NB4 (cell line): Measurements from ENCODE around the gene C15orf62.
A peak's percentile ranks its signal among the peaks of the same experiment; 100 is the strongest.

Experiments
- DNase-seq: peaks from one replicate; pipeline ENCODE4 v3.0.0; 2010; ENCODE audit warnings: low read depth
- H3K4me3 ChIP-seq: one replicate; pipeline ENCODE4 v1.5.1; 2011; ENCODE audit warnings: mild to moderate bottlenecking, low read depth, low read length, moderate library complexity
- MAX ChIP-seq: IDR thresholded peaks from 2 replicates; pipeline ENCODE4 v1.6.1; 2011; ENCODE audit warnings: low read depth, low read length
- MYC ChIP-seq: IDR thresholded peaks from 2 replicates; pipeline ENCODE4 v1.6.1; 2011; ENCODE audit warnings: low read depth, low read length
- POLR2A ChIP-seq: IDR thresholded peaks from 2 replicates; pipeline ENCODE4 v1.6.1; 2011; ENCODE audit warnings: mild to moderate bottlenecking; ENCODE audit not compliant: insufficient read length; ENCODE audit errors: extremely low read depth
- TF ChIP-seq, protein P1 (sequence below): IDR thresholded peaks from one replicate; pipeline ENCODE4 v1.5.1; 2012; ENCODE audit warnings: low read depth, low read length

C15orf62 gene, protein sequence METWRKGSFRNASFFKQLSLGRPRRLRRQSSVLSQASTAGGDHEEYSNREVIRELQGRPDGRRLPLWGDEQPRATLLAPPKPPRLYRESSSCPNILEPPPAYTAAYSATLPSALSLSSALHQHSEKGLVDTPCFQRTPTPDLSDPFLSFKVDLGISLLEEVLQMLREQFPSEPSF

DNA sequence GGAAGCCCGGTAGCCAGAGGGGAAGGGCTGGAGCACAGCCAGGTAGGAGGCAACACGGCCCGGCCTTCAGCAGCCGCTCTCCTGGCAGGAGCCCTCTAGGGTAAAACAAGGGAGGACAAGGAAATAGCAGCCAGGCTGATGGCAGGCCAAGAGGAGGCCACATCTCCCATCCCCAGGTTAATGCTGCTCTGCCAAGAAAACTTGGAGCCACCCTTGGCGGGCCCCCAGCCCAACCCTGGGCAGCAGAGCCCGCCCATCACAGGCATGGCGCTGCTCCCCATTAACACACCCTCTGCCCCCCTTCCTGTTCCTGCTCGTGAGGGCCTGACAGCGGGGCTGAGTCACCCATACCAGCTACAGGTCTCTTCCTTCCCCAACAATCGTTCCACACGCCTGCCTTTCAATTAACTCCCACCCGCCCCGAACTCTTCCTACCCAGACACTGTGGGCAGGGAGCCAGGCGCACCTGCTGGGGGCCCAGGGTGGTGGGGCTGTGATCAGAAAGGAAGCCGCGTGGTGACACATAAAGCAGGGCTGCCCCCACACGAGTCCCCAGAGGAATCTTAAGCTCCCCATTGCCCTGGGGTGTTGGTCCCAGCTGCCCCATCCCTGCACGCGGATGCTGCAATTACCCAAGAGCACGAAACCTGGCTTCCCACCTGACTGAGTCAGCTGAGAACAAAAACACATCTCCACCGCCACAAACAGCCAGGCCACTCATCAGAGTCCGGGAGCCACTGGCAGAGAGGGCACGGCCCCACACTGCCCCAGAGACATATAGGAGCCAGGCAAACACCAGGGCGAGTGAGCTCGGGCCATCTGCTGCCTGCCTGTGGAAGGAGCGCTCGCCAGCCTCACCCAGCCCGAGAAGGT lies at the start of gene C15orf62:
TSS of gene C15orf62 (plus strand) at position 707 of the 873 bp plus-strand sequence. CDS start 516 bp downstream, outside the sequence.
- TF ChIP-seq MAX (peak; percentile 54), POLR2A (no peak), MYC (peak; percentile 48; the same call in 1 of the 2 replicates)
- DNase-seq, result peak; percentile 95
- H3K4me3 ChIP-seq, result no peak within 1 kb of the TSS

DNA sequence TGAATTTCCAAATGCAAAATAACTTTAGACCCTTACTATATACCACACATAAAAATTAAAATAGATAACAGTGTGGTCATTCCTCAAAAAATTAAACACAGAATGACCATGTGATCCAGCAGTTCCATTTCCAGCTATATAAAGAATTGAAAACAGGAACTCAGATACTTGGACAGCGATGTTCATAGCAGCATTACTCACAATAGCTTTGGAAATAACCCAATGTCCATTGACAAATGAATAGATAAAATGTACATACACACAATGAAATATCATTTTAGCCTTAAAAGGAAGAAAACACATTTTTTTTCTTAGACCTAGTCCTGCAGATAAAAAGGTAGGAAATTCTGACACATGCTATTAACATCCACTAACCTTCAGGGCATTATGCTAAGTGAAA lies 48.1 kb upstream of the C15orf62 start:
- DNase-seq, result no peak
- no peak overlapping the region for H3K4me3 ChIP-seq
- TF ChIP-seq, protein P1, sequence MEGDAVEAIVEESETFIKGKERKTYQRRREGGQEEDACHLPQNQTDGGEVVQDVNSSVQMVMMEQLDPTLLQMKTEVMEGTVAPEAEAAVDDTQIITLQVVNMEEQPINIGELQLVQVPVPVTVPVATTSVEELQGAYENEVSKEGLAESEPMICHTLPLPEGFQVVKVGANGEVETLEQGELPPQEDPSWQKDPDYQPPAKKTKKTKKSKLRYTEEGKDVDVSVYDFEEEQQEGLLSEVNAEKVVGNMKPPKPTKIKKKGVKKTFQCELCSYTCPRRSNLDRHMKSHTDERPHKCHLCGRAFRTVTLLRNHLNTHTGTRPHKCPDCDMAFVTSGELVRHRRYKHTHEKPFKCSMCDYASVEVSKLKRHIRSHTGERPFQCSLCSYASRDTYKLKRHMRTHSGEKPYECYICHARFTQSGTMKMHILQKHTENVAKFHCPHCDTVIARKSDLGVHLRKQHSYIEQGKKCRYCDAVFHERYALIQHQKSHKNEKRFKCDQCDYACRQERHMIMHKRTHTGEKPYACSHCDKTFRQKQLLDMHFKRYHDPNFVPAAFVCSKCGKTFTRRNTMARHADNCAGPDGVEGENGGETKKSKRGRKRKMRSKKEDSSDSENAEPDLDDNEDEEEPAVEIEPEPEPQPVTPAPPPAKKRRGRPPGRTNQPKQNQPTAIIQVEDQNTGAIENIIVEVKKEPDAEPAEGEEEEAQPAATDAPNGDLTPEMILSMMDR, result no peak
- TF ChIP-seq MYC (no peak), MAX (no peak), POLR2A (no peak)

DNA sequence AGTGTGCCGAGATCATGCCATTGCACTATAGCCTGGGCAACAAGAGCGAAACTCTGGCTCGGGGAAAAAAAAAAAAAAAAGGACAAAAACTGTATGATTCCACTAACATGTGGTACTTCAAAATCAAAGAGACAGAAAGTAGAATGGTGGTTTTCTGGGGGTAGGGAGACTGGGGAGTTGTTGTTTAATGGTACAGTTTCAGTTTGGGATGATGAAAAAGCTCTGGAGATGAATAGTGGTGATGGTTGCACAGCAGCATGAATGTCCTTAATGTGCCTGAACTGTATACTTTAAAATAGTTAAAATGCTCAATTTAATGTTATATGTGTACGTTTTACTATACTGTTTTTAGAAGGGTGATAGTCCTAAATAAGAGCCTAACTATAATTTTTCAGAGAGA lies 47.4 kb upstream of the C15orf62 start:
- no peak for DNase-seq
- TF ChIP-seq, protein P1, result no peak
- TF ChIP-seq MAX, result no peak
- no peak for TF ChIP-seq POLR2A
- no peak for TF ChIP-seq MYC
- H3K4me3 ChIP-seq, result no peak overlapping the region

GRCh38 chr15:40722934-40723333 lies 46.8 kb upstream of the C15orf62 start:
- TF ChIP-seq MAX (no peak), MYC (no peak), POLR2A (no peak)
- TF ChIP-seq, protein P1, result no peak
- no peak overlapping the region for H3K4me3 ChIP-seq
- no peak for DNase-seq

GRCh38 chr15:40723919-40724318 lies 45.9 kb upstream of the C15orf62 start:
- no peak for DNase-seq
- H3K4me3 ChIP-seq, result no peak overlapping the region
- TF ChIP-seq, protein P1, result no peak
- TF ChIP-seq MAX, result no peak

DNA sequence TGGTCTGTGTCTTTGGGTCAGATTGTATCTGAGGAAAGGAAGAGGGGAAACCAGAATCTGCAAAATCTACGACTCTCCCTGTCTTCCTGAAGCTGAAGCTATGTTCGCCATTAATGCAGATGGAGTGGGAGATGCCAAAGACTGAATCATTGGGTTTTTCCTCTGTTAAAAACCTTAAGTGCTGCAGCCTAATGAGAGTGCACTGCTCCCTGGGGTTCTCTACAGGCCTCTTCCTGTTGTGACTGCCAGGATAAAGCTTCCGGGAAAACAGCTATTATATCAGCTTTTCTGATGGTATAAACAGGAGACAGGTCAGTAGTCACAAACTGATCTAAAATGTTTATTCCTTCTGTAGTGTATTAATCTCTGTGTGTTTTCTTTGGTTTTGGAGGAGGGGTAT lies 38.7 kb upstream of the C15orf62 start:
- no peak for DNase-seq
- TF ChIP-seq MYC (no peak), POLR2A (no peak), MAX (no peak)
- TF ChIP-seq, protein P1, result no peak
- no peak overlapping the region for H3K4me3 ChIP-seq
